ENCODE results near the gene MORC4. TPM values are rescaled to one million over a fixed set of nuclear protein-coding genes. Genes with fewer than 3 reads are reported as not detected.
A peak's percentile ranks its signal among the peaks of the same experiment; 100 is the strongest.

Gene MORC4
- total RNA-seq, 4 donors from 2014 or later: 9.8 to 11.1 (median 10.2) TPM

DNA sequence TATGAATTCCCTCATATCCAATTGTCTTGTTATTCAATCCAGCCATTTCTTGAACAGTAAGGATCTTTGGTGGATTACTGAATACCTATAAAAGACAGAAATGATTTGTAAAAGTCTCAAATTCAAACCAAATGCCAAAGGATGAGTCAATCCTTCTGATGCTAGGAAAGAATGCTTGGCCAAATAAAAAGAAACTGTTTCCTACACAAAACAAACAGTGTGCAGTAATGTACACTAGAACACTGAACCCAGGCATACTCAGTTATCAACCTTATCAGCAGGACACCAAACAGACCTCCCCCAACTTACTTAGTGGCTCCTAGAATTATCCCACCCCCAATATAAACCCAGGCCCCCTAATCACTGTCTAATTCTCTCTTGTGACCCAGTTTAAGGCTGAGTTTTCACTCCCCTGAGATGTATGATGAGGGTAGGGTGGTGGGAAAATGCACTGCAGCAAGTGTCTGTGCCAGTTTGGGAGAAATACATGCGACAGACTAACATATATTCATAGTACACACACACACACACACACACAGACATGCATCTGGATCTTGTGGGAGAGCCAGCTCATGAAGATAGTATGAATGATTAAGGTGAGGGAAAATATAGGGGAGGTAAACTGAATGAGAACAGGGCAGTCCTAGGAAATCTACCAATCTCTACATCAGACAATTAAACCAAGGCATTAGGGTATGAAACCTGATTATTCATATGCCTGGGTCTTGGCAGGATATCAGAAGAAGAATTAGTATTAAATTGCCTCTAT, 44.8 kb downstream of the MORC4 start:
- Histone ChIP-seq H3K27me3 (no peaks in the 10 kb centered on the region), H3K36me3 (peaks cover 3 to 31% (median 14%) of the 10 kb centered on the region in 4 donors), H3K27ac (replicated peaks in 1 of 4) (no peak overlapping the region), H3K9me3 (no peaks in the 10 kb centered on the region), H3K4me3 (no peak overlapping the region), H3K4me1 (no peaks in the 10 kb centered on the region)
- intact Hi-C loops (cut with DNase I): no loop called here
- DNase-seq (ENCODE audit: extremely low spot score): no peak
- TF ChIP-seq POLR2A (IDR thresholded peaks at IDR 0.05; ENCODE audit: low read depth) (no peak), EP300 (IDR thresholded peaks at IDR 0.05) (no peak), POLR2AphosphoS5 (IDR thresholded peaks at IDR 0.05) (no peak)
- TF ChIP-seq, protein P1, sequence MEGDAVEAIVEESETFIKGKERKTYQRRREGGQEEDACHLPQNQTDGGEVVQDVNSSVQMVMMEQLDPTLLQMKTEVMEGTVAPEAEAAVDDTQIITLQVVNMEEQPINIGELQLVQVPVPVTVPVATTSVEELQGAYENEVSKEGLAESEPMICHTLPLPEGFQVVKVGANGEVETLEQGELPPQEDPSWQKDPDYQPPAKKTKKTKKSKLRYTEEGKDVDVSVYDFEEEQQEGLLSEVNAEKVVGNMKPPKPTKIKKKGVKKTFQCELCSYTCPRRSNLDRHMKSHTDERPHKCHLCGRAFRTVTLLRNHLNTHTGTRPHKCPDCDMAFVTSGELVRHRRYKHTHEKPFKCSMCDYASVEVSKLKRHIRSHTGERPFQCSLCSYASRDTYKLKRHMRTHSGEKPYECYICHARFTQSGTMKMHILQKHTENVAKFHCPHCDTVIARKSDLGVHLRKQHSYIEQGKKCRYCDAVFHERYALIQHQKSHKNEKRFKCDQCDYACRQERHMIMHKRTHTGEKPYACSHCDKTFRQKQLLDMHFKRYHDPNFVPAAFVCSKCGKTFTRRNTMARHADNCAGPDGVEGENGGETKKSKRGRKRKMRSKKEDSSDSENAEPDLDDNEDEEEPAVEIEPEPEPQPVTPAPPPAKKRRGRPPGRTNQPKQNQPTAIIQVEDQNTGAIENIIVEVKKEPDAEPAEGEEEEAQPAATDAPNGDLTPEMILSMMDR (IDR thresholded peaks at IDR 0.05): no peak
- 75% methylated on average over 1 of the region's 1 CpG for WGBS

DNA sequence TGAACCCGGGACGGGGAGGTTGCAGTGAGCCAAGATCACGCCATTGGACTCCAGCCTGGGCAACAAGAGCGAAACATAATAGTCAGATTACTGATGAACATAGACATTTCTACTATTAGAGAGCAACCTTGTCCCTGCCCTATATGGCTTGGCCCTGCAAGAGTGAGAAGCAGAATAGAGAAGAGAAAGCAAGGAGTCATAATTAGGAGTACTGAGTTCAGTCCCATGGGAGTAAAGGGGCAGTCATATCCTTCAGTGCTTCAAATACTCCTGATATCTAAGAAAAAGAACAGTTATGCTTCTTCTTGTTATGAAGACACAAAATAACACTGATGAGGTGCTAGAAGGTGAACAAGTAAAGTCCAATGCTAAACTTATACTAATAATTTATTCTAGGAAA, 46.0 kb downstream of the MORC4 start:
- Histone ChIP-seq H3K27ac (replicated peaks in 1 of 4) (no peak overlapping the region), H3K36me3 (peaks cover 3 to 24% (median 11%) of the 10 kb centered on the region in 4 donors), H3K9me3 (no peaks in the 10 kb centered on the region), H3K4me1 (no peaks in the 10 kb centered on the region), H3K27me3 (peaks cover 0 to 5% (median 0%) of the 10 kb centered on the region in 4 donors), H3K4me3 (no peak overlapping the region)
- WGBS: 91% methylated on average over 4 of the region's 4 CpGs
- intact Hi-C loops (cut with DNase I): loop anchor here (5.0 kb wide), 1 partner anchor 62 kb away; no protein-coding TSS in a partner anchor
- no peak for DNase-seq (ENCODE audit: extremely low spot score)
- TF ChIP-seq EP300 (IDR thresholded peaks at IDR 0.05): no peak
- no peak for TF ChIP-seq POLR2A (IDR thresholded peaks at IDR 0.05; ENCODE audit: low read depth)
- TF ChIP-seq POLR2AphosphoS5 (IDR thresholded peaks at IDR 0.05): no peak
- TF ChIP-seq, protein P1 (IDR thresholded peaks at IDR 0.05): no peak

DNA sequence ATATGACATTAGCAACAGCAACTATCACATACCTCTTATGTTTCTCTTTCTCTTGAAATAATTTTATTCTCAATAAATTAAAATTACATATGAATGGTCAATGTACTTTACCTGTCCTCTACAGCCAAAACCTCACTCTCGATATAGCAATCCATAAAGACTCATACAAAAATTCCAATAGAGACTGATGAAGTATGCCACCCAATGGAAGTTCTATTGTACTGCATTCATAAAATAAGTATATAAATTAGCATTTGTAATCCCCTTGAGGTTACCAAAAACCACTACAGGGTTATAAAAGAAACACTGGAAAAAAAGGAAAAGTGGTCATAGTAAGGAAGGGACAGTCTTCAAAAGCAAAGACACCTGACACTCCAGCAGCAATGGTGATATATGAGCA, 47.0 kb downstream of the MORC4 start:
- H3K4me1 ChIP-seq: no peaks in the 10 kb centered on the region
- intact Hi-C loops (cut with DNase I): loop anchor here (5.0 kb wide), 1 partner anchor 61 kb away; no protein-coding TSS in a partner anchor
- 58% methylated on average over 1 of the region's 1 CpG for WGBS

DNA sequence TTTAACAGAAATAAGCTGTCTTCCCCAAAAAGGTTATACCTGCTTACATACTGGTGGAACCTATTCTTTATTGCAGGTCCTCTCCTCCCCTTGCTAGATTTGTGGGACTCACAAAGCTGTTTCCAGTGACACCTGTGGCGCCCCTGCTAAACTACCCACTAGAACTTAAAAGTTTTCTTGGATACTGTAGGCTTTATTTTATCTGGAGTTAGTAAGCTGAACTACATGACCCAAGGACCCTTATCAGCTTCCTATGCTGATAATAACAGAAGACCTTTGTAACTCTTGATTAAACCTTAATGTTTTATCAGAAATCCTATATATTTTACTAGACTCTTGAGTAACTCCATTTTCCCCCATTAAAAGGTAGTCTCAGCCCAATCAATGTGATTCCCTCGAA, 47.5 kb downstream of the MORC4 start:
- WGBS: 68% methylated on average over 2 of the region's 2 CpGs

More for the DNA sequence above, 47.0 kb downstream of the MORC4 start:
- Histone ChIP-seq H3K9me3 (no peaks in the 10 kb centered on the region), H3K36me3 (peaks cover 3 to 21% (median 10%) of the 10 kb centered on the region in 4 donors), H3K27me3 (peaks cover 0 to 5% (median 0%) of the 10 kb centered on the region in 4 donors), H3K27ac (replicated peaks in 1 of 4) (no peak overlapping the region), H3K4me3 (no peak overlapping the region)
- TF ChIP-seq POLR2AphosphoS5 (IDR thresholded peaks at IDR 0.05) (no peak), POLR2A (IDR thresholded peaks at IDR 0.05; ENCODE audit: low read depth) (no peak), EP300 (IDR thresholded peaks at IDR 0.05) (no peak)
- TF ChIP-seq, protein P1 (IDR thresholded peaks at IDR 0.05): peak; percentile 28 to 40 (median 31)
- DNase-seq (ENCODE audit: extremely low spot score): no peak

More for the DNA sequence above, 47.5 kb downstream of the MORC4 start:
- no peak for DNase-seq (ENCODE audit: extremely low spot score)
- Histone ChIP-seq H3K27ac (replicated peaks in 1 of 4) (no peak overlapping the region), H3K27me3 (peaks cover 0 to 5% (median 0%) of the 10 kb centered on the region in 4 donors), H3K4me3 (no peak overlapping the region), H3K36me3 (peaks cover 0 to 18% (median 8%) of the 10 kb centered on the region in 4 donors), H3K9me3 (no peaks in the 10 kb centered on the region), H3K4me1 (no peaks in the 10 kb centered on the region)
- intact Hi-C loops (cut with DNase I): loop anchor here (5.0 kb wide), 1 partner anchor 60 kb away; no protein-coding TSS in a partner anchor
- TF ChIP-seq POLR2AphosphoS5 (IDR thresholded peaks at IDR 0.05) (no peak), EP300 (IDR thresholded peaks at IDR 0.05) (no peak), POLR2A (IDR thresholded peaks at IDR 0.05; ENCODE audit: low read depth) (no peak)
- TF ChIP-seq, protein P1 (IDR thresholded peaks at IDR 0.05): no peak
